PFSK-1 (cell line): ENCODE measurements around the gene RCC2.

ENCODE experiments used
- FOXP2 ChIP-seq: optimal IDR thresholded peaks from 2 replicates; pipeline ENCODE3; 2011; ENCODE audit warnings: borderline replicate concordance, control low read depth, inconsistent platforms; ENCODE audit not compliant: insufficient read depth; ENCODE audit errors: extremely low read length, extremely low read depth
- POLR2AphosphoS5 ChIP-seq: IDR thresholded peaks from 2 replicates; pipeline ENCODE4 v1.6.1; 2012; ENCODE audit warnings: low read depth, mild to moderate bottlenecking, control low read depth, low read length, moderate library complexity
- SIN3A ChIP-seq: IDR thresholded peaks from 2 replicates; pipeline ENCODE4 v1.6.1; 2012; ENCODE audit warnings: mild to moderate bottlenecking, low read length, moderate library complexity, borderline replicate concordance; ENCODE audit not compliant: insufficient read depth
- TAF1 ChIP-seq: IDR thresholded peaks from 2 replicates; pipeline ENCODE4 v1.6.1; 2012; ENCODE audit warnings: low read length, control low read depth, borderline replicate concordance; ENCODE audit not compliant: insufficient read depth
- TF ChIP-seq, protein P1 (sequence below), 2 experiments: IDR thresholded peaks; 2 replicates each; pipeline versions ENCODE4 v1.6.1 to v1.8.0; 2011 to 2012; ENCODE audit warnings: low read depth in 2 of 2, low read length in 2 of 2, control low read depth in 1 of 2, inconsistent platforms in 1 of 2, mild to moderate bottlenecking in 1 of 2, moderate library complexity in 1 of 2; ENCODE audit not compliant: insufficient read depth in 1 of 2

Gene RCC2

DNA sequence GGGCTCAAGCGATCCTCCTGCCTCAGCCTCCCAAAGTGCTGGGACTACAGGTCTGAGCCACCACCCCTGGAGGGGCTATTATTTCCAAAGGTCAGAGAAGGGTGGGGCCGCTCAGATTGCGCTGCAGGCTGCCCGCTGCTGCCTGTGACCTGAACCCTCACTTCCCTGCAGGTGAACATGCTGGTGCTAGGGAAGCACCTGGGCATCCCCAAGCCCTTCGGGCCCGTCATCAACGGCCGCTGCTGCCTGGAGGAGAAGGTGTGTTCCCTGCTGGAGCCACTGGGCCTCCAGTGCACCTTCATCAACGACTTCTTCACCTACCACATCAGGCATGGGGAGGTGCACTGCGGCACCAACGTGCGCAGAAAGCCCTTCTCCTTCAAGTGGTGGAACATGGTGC lies 76.1 kb downstream of the RCC2 start:
- TF ChIP-seq SIN3A (no peak), POLR2AphosphoS5 (no peak), TAF1 (no peak), FOXP2 (no peak)
- TF ChIP-seq, protein P1, sequence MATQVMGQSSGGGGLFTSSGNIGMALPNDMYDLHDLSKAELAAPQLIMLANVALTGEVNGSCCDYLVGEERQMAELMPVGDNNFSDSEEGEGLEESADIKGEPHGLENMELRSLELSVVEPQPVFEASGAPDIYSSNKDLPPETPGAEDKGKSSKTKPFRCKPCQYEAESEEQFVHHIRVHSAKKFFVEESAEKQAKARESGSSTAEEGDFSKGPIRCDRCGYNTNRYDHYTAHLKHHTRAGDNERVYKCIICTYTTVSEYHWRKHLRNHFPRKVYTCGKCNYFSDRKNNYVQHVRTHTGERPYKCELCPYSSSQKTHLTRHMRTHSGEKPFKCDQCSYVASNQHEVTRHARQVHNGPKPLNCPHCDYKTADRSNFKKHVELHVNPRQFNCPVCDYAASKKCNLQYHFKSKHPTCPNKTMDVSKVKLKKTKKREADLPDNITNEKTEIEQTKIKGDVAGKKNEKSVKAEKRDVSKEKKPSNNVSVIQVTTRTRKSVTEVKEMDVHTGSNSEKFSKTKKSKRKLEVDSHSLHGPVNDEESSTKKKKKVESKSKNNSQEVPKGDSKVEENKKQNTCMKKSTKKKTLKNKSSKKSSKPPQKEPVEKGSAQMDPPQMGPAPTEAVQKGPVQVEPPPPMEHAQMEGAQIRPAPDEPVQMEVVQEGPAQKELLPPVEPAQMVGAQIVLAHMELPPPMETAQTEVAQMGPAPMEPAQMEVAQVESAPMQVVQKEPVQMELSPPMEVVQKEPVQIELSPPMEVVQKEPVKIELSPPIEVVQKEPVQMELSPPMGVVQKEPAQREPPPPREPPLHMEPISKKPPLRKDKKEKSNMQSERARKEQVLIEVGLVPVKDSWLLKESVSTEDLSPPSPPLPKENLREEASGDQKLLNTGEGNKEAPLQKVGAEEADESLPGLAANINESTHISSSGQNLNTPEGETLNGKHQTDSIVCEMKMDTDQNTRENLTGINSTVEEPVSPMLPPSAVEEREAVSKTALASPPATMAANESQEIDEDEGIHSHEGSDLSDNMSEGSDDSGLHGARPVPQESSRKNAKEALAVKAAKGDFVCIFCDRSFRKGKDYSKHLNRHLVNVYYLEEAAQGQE (IDR thresholded peaks at IDR 0.05; ENCODE audit: insufficient read depth in 1 of 2, low read depth in 2 of 2, low read length in 2 of 2) = no peak

DNA sequence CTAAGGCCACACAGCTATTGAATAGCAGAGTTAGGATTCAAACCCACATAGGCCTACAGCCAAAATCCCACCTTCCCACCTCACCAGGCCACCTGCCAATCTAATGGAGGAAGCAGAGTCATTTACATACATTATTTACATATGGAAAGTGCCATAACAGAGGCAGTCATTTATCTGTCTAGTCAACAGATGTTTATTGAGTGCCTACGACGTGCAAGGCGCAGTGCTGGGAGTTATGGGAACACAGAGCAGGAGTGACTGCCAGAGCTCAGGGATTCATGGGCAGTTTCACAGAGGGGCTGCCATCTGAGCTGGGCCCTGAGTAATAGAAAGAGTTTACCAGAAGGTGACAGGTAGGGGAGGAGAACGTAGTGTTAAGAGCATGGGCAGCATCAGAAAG lies 77.8 kb downstream of the RCC2 start:
- TF ChIP-seq FOXP2 (no peak), SIN3A (no peak), POLR2AphosphoS5 (no peak), TAF1 (no peak)
- TF ChIP-seq, protein P1 (IDR thresholded peaks at IDR 0.05; ENCODE audit: insufficient read depth in 1 of 2, low read depth in 2 of 2, low read length in 2 of 2) = no peak

DNA sequence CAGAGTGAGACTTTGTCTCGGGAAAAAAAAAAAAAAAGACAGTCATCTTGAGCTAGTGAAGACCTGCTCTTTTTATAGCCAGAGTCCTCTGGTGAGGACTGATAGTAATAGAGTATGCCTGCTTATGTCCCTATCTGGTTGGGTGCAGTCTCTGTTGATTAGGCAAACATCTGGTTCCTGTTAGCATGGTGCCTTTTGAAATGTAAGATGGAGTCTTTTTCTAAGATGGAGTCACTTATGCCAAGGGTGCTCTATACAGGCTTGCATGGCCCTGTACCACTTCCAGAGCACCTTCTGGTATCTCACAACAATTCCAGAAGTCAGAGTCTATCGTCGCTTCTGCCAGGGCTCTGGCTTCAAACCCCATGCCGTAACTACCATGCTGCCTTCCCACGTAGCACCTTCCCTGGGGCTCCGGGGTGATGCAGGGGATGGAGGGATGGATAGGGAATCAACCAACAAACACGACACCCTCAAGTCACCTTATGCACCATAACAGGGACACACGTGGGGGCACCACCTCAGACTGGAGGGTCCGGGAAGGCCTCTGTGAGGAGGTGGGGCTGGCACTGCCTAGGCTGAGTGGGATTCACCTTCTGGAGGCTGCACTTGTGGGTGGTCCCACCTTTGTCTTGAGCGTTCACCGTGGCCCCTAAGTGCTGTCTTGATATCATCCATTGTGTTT lies 79.1 kb downstream of the RCC2 start:
- TF ChIP-seq FOXP2 = no peak
- TF ChIP-seq SIN3A = no peak
- no peak for TF ChIP-seq TAF1
- TF ChIP-seq, protein P1 (IDR thresholded peaks at IDR 0.05; ENCODE audit: insufficient read depth in 1 of 2, low read depth in 2 of 2, low read length in 2 of 2) = no peak
- no peak for TF ChIP-seq POLR2AphosphoS5

DNA sequence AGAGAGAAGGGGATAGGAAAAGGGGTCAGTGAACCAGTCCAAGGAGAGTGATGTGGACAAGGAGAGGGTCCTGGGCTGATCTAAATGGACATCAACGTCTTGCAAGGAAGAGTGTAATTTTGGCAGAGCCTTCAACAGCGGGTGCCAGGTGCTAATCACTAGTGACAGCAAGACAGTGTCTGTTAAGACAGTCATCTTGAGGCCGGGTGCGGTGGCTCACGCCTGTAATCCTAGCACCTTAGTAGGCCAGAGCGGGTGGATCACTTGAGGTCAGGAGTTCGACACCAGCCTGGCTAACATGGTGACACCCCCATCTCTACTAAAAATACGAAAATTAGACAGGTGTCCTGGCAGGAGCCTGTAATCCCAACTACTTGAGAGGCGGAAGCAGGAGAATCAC lies 79.7 kb downstream of the RCC2 start:
- no peak for TF ChIP-seq SIN3A
- TF ChIP-seq POLR2AphosphoS5 = no peak
- no peak for TF ChIP-seq FOXP2
- TF ChIP-seq, protein P1 (IDR thresholded peaks at IDR 0.05; ENCODE audit: insufficient read depth in 1 of 2, low read depth in 2 of 2, low read length in 2 of 2) = no peak
- no peak for TF ChIP-seq TAF1
